ENCODE results near the gene ZNF397.

Gene ZNF397

GRCh38 chr18:35267809-35268208 lies 27.0 kb downstream of the ZNF397 start:
- TF ChIP-seq CTCF (IDR thresholded peaks at IDR 0.05; ENCODE audit: insufficient read depth, missing control alignments), result no peak
- DNase-seq (ENCODE audit: insufficient read length, low spot score) (no peak), FAIRE-seq (no peak)

- TF ChIP-seq CTCF (IDR thresholded peaks at IDR 0.05; ENCODE audit: insufficient read depth, missing control alignments), result no peak
- no peak for FAIRE-seq
Observed at GRCh38 chr18:35268821-35269220, 28.0 kb downstream of the ZNF397 start.

GRCh38 chr18:35271656-35272055 lies 30.8 kb downstream of the ZNF397 start:
- DNase-seq (ENCODE audit: insufficient read length, low spot score) (no peak), FAIRE-seq (no peak)
- no peak for TF ChIP-seq CTCF (IDR thresholded peaks at IDR 0.05; ENCODE audit: insufficient read depth, missing control alignments)

More at GRCh38 chr18:35268821-35269220, 28.0 kb downstream of the ZNF397 start:
- DNase-seq (ENCODE audit: insufficient read length, low spot score), result no peak

GRCh38 chr18:35276267-35276666 lies 35.4 kb downstream of the ZNF397 start:
- no peak for TF ChIP-seq CTCF (IDR thresholded peaks at IDR 0.05; ENCODE audit: insufficient read depth, missing control alignments)
- no peak for FAIRE-seq

GRCh38 chr18:35277633-35278032 lies 36.8 kb downstream of the ZNF397 start:
- DNase-seq (ENCODE audit: insufficient read length, low spot score) (no peak), FAIRE-seq (no peak)
- TF ChIP-seq CTCF (IDR thresholded peaks at IDR 0.05; ENCODE audit: insufficient read depth, missing control alignments), result no peak

More at GRCh38 chr18:35276267-35276666, 35.4 kb downstream of the ZNF397 start:
- no peak for DNase-seq (ENCODE audit: insufficient read length, low spot score)

- DNase-seq (ENCODE audit: insufficient read length, low spot score) (no peak), FAIRE-seq (no peak)
- no peak for TF ChIP-seq CTCF (IDR thresholded peaks at IDR 0.05; ENCODE audit: insufficient read depth, missing control alignments)
Observed at GRCh38 chr18:35278085-35278484, 37.3 kb downstream of the ZNF397 start.

GRCh38 chr18:35278969-35279368 lies 38.1 kb downstream of the ZNF397 start:
- TF ChIP-seq CTCF (IDR thresholded peaks at IDR 0.05; ENCODE audit: insufficient read depth, missing control alignments), result no peak
- FAIRE-seq (no peak), DNase-seq (ENCODE audit: insufficient read length, low spot score) (no peak)
